A673 (cell line): Measurements from ENCODE around the gene PCBP3.

ENCODE experiments used
- EZH2 ChIP-seq: fragments of 200-600 bp; sonication (generic); IDR thresholded peaks from 2 replicates; pipeline ENCODE4 v1.6.1; 2017; ENCODE audit warnings: borderline replicate concordance, low read depth, mild to moderate bottlenecking, mixed read lengths, antibody characterized with exemption, low read length; ENCODE audit not compliant: poor library complexity, severe bottlenecking
- TF ChIP-seq, protein P1 (sequence below): fragments of 300-800, 200-600 bp; sonication (generic); conservative IDR thresholded peaks from 2 replicates; pipeline ENCODE4 v1.5.1; 2017; ENCODE audit warnings: low read depth, mild to moderate bottlenecking, antibody characterized with exemption, low read length, moderate library complexity, mixed read lengths

GRCh38 chr21:45863267-45863666 is 219.7 kb downstream of the PCBP3 start:
- TF ChIP-seq, protein P1, sequence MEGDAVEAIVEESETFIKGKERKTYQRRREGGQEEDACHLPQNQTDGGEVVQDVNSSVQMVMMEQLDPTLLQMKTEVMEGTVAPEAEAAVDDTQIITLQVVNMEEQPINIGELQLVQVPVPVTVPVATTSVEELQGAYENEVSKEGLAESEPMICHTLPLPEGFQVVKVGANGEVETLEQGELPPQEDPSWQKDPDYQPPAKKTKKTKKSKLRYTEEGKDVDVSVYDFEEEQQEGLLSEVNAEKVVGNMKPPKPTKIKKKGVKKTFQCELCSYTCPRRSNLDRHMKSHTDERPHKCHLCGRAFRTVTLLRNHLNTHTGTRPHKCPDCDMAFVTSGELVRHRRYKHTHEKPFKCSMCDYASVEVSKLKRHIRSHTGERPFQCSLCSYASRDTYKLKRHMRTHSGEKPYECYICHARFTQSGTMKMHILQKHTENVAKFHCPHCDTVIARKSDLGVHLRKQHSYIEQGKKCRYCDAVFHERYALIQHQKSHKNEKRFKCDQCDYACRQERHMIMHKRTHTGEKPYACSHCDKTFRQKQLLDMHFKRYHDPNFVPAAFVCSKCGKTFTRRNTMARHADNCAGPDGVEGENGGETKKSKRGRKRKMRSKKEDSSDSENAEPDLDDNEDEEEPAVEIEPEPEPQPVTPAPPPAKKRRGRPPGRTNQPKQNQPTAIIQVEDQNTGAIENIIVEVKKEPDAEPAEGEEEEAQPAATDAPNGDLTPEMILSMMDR, result no peak
- no peak for TF ChIP-seq EZH2
